ENCODE measurements around the gene OR51I1.

The OR51I1 gene

DNA sequence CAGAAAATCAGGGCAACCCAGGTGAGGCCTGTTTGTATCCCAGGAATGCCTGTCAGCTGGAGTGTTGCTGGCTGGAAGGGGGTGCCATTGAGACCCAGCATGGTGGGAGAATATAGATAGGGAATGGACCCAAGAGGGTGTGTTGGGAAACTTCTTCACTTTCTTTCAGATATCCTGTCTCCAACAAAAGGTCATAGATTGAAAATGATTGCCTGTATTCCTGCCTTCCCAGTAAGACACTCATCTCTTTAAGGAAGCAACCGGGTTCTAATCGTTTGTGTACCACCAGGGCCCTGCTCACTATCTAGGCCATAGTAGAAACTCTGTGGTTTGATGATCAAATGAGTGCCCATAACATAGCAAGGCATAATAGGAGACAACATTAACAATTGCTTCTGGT lies at the start of gene OR51I1:
OR51I1 (minus strand) TSS at position 101 of the 400 bp plus-strand sequence; CDS start at position 101, 0 bp downstream.
- FAIRE-seq: no peak
- no peak for DNase-seq (ENCODE audit: insufficient read length, low spot score)

GRCh38 chr11:5489576-5490357 lies 48.5 kb upstream of the OR51I1 start:
- no peak for FAIRE-seq
- DNase-seq (ENCODE audit: insufficient read length, low spot score): no peak

GRCh38 chr11:5488798-5489399 lies 47.6 kb upstream of the OR51I1 start:
- DNase-seq (ENCODE audit: insufficient read length, low spot score) (no peak), FAIRE-seq (peak; percentile 36)

GRCh38 chr11:5488385-5488784 lies 47.1 kb upstream of the OR51I1 start, which contains the start of gene OR52D1:
Gene OR52D1, plus strand, starts transcription at chr11:5488685. Its CDS starts 22 bp downstream, at chr11:5488707.
- no peak for FAIRE-seq
- no peak for DNase-seq (ENCODE audit: insufficient read length, low spot score)

DNA sequence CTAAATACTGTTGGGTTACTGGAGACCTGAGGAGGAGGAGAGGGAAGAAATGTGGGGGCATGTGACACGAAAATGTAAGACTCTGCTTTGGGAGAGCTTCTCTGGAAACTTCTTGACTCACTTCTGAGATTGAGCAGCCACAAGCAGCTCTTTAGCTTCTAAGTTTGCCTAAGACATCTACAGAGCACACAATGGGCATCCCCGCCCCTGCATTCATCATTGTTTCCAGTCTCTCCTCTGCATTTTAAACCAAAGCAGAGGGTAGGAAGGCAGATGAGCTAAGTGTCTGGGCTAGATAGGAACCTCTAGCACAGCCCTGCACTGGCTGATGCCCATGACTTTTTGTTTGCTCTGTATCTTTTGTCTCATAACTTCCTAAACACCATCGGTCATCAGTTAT lies 45.1 kb upstream of the OR51I1 start:
- no peak for DNase-seq (ENCODE audit: insufficient read length, low spot score)
- FAIRE-seq: no peak

GRCh38 chr11:5486003-5486402 lies 44.7 kb upstream of the OR51I1 start:
- DNase-seq (ENCODE audit: insufficient read length, low spot score): no peak
- FAIRE-seq: no peak

DNA sequence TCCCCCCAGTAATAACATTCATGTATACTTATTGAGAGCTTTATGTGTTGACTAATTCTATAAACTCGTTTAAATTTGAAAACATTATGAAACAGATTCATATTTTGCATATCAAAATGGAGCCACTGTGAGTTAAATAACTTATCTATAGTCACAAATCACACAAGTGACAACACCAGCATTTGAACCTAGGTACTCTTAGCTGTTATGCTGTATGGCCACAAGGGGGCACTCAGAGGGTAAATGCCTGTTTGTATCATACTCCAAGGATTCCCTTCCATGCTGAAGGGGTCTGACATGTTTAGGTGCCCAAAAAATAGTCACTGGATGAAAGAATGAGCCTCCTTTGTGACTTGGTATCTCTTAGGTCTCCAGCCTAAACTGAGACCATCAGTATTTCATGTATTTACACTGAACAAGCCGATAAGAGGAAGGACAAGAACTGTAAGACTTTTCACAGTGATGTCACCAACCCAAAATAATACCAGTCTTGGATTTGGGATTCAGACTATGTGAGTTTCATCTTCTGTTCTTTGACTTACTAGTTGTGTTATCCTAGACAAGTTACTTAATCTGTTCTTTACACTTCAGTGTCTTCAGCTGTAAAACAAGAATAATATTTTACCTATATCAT lies 35.0 kb upstream of the OR51I1 start:
- FAIRE-seq (no peak), DNase-seq (ENCODE audit: insufficient read length, low spot score) (peak; percentile 39)

DNA sequence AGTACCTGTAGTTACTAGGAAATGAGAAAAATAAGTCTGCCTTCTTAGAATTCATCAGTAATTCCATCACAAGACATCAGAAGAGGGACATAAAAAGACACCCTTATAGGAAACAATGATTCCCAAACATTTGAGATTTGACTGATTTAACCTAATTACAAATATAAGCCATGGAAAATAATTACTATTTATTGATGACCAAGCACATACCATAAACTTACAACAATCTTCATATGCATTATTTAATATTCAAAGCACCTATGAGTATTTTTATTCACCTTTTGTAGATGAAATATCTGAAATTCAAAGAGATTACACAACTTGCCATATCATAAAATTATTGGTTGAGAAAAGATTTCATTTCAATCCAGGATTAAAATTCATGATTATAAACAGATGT lies 32.6 kb upstream of the OR51I1 start:
- no peak for FAIRE-seq
- no peak for DNase-seq (ENCODE audit: insufficient read length, low spot score)

- FAIRE-seq (no peak), DNase-seq (ENCODE audit: insufficient read length, low spot score) (no peak)
Measured at GRCh38 chr11:5467527-5467926, 26.2 kb upstream of the OR51I1 start.

- FAIRE-seq: no peak
- DNase-seq (ENCODE audit: insufficient read length, low spot score): no peak
Measured at GRCh38 chr11:5460983-5461621, 19.8 kb upstream of the OR51I1 start.

- no peak for FAIRE-seq
- no peak for DNase-seq (ENCODE audit: insufficient read length, low spot score)
Measured at GRCh38 chr11:5449432-5449831, 8.1 kb upstream of the OR51I1 start.

GRCh38 chr11:5449023-5449422 lies 7.7 kb upstream of the OR51I1 start, which contains the start of gene OR51I2:
Gene OR51I2, plus strand, starts transcription at chr11:5449323. Its CDS starts 4,166 bp downstream, at chr11:5453489.
- DNase-seq (ENCODE audit: insufficient read length, low spot score): no peak
- no peak for FAIRE-seq

GRCh38 chr11:5443835-5444393 lies 2.6 kb upstream of the OR51I1 start:
- DNase-seq (ENCODE audit: insufficient read length, low spot score): no peak
- FAIRE-seq: no peak

- FAIRE-seq (no peak), DNase-seq (ENCODE audit: insufficient read length, low spot score) (no peak)
Measured at GRCh38 chr11:5423131-5423530, 18.2 kb downstream of the OR51I1 start.

- FAIRE-seq: no peak
- no peak for DNase-seq (ENCODE audit: insufficient read length, low spot score)
Measured at GRCh38 chr11:5421811-5422210, 19.5 kb downstream of the OR51I1 start, which contains the start of gene OR51Q1. Gene OR51Q1, plus strand, starts transcription at chr11:5422111. Its CDS starts 90 bp downstream, at chr11:5422201.

DNA sequence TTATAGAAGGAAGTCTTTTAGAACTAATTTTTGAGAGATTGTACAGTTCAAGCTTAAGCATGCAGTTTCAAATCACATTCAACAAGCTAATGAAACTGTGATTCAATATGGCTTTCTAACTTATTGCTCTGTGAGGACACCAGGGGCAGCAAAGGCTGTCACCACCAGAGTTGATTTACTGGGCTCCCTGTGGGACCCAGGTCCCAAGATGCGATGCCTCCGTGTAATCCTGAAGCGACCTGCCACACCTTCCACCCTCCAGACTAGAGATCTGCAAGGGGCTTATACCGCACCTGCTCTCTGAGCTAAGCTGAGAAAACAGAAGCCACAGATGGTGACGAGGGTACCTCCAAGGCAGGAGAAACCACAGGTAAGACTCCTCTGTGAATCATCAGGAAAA lies 20.3 kb downstream of the OR51I1 start:
- no peak for DNase-seq (ENCODE audit: insufficient read length, low spot score)
- FAIRE-seq: no peak

DNA sequence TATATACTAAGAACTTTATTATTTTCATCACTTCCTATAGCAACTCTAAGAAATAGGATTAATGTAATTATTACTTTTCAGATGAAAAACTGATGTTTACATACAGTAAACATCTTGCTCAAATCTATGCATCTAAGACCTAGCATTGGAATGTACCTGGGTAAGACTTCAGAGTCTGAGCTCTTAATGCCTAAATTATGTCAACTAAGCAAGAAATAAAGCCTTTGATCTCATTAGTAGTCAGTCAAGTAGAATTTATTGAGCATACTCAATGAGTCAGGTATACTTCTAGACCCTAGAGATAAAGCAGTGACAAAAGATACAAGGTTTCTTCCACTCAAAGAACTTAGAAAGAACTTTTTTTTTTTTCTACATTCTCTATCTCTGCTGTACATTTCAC lies 36.1 kb downstream of the OR51I1 start:
- DNase-seq (ENCODE audit: insufficient read length, low spot score) (no peak), FAIRE-seq (no peak)

DNA sequence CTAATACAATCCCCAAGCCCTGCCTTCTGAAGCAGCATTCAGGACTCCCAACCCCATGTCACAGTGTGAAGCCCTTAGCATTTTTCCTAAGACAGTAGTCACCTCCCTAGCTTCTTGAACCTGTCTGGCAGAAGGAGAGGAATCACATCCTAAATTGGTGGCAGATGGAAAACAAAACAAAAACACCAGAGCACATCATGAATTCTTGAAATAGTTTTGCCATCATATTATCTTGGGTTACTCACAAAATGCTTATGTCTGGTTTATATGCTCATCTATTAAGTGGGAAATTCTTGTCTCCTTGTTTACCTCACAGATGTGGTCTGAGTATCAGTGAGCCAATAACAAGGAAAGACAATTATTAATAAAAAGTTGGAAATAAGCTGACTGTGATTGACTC lies 42.4 kb downstream of the OR51I1 start:
- FAIRE-seq: no peak
- no peak for DNase-seq (ENCODE audit: insufficient read length, low spot score)

- FAIRE-seq: no peak
- no peak for DNase-seq (ENCODE audit: insufficient read length, low spot score)
Measured at GRCh38 chr11:5394091-5394490, 47.2 kb downstream of the OR51I1 start.
